Left ventricle myocardium inferior (tissue), 1 donor: ENCODE data around the gene SLC22A4. TPM values are rescaled to one million over a fixed set of nuclear protein-coding genes. Genes with fewer than 3 reads are reported as not detected.

Experiments used
- DNase-seq: peaks from one replicate; pipeline ENCODE4 v3.0.0-alpha.2; 2020
- H3K27ac ChIP-seq: fragments of 200-600 bp; replicated peaks from 2 replicates; pipeline ENCODE4 v1.8.0; 2021
- H3K27me3 ChIP-seq: fragments of 200-600 bp; 2 replicates; pipeline ENCODE4 v1.8.0; 2021; ENCODE audit warnings: low read depth
- H3K36me3 ChIP-seq: fragments of 200-600 bp; 2 replicates; pipeline ENCODE4 v1.8.0; 2021
- H3K4me1 ChIP-seq: fragments of 200-600 bp; 2 replicates; pipeline ENCODE4 v1.8.0; 2021
- H3K4me3 ChIP-seq: fragments of 200-600 bp; 2 replicates; pipeline ENCODE4 v1.8.0; 2021; ENCODE audit warnings: mild to moderate bottlenecking, moderate library complexity
- H3K9me3 ChIP-seq: fragments of 200-600 bp; replicated peaks from 2 replicates; pipeline ENCODE4 v1.8.0; 2021
- CTCF ChIP-seq: fragments of 200-600 bp; IDR thresholded peaks from 2 replicates; pipeline ENCODE4 v1.8.0; 2021; ENCODE audit warnings: antibody characterized with exemption, mild to moderate bottlenecking, borderline replicate concordance
- intact Hi-C: fragments of 100-400 bp; cut with micrococcal nuclease; formaldehyde crosslinking; loops from one replicate; pipeline ENCODE4 v1.11.0; 2022
- total RNA-seq: library from RNA; stranded (reverse); fragmentation: NEBNext Ultra II Directional; extraction: Animal tissue kit (Norgen Biotek cat#: 25700); gene quantifications from one replicate; pipeline ENCODE4 v1.2.1, GENCODE V29; 2021
- donor health status: DM: no; HTN: yes; CAD: no; lungs with severe emphysema.

The SLC22A4 gene
- total RNA-seq, 1 donor from 2014 or later: 2.0 TPM

- intact Hi-C loops: no loop called here
- peak overlapping the region; percentile 15 for H3K4me3 ChIP-seq
- no peak overlapping the region for H3K27ac ChIP-seq
- no peak for TF ChIP-seq CTCF
- H3K27me3 ChIP-seq: no peaks in the 10 kb centered on the region
- no peaks in the 10 kb centered on the region for H3K36me3 ChIP-seq
- DNase-seq: no peak
- H3K4me1 ChIP-seq: peaks cover 12% of the 10 kb centered on the region
- H3K9me3 ChIP-seq: no peaks in the 10 kb centered on the region
These were observed 22.6 kb upstream of the SLC22A4 start for GRCh38 chr5:132271251-132272246.

- intact Hi-C loops: no loop called here
- peak; percentile 52 for DNase-seq
- Histone ChIP-seq H3K4me1 (peaks cover 8% of the 10 kb centered on the region), H3K27me3 (no peaks in the 10 kb centered on the region), H3K4me3 (no peak overlapping the region), H3K9me3 (no peaks in the 10 kb centered on the region), H3K36me3 (no peaks in the 10 kb centered on the region), H3K27ac (no peak overlapping the region)
- TF ChIP-seq CTCF: peak; percentile 90
These were observed 21.6 kb upstream of the SLC22A4 start for GRCh38 chr5:132272311-132273210.

- H3K27ac ChIP-seq: no peak overlapping the region
- no peaks in the 10 kb centered on the region for H3K27me3 ChIP-seq
- no peak overlapping the region for H3K4me3 ChIP-seq
- H3K36me3 ChIP-seq: no peaks in the 10 kb centered on the region
- no peak for DNase-seq
- intact Hi-C loops: no loop called here
- peaks cover 8% of the 10 kb centered on the region for H3K4me1 ChIP-seq
- no peaks in the 10 kb centered on the region for H3K9me3 ChIP-seq
- TF ChIP-seq CTCF: no peak
These were observed 20.6 kb upstream of the SLC22A4 start for GRCh38 chr5:132273631-132274030.

- no peaks in the 10 kb centered on the region for H3K9me3 ChIP-seq
- DNase-seq: no peak
- H3K4me1 ChIP-seq: peaks cover 8% of the 10 kb centered on the region
- intact Hi-C loops: no loop called here
- TF ChIP-seq CTCF: no peak
- no peaks in the 10 kb centered on the region for H3K27me3 ChIP-seq
- H3K4me3 ChIP-seq: no peak overlapping the region
- no peak overlapping the region for H3K27ac ChIP-seq
- H3K36me3 ChIP-seq: no peaks in the 10 kb centered on the region
These were observed 20.0 kb upstream of the SLC22A4 start for GRCh38 chr5:132274050-132274792.
